G401 (cell line): ENCODE results near the gene AMT. TPM values are rescaled to one million over a fixed set of nuclear protein-coding genes. Genes with fewer than 3 reads are reported as not detected.

Source experiments
- DNase-seq: peaks from one replicate; pipeline ENCODE4 v3.0.0-alpha.2; 2015; ENCODE audit warnings: low spot score
- in situ Hi-C: cut with HindIII; loops from 2 replicates; pipeline ENCODE4 v1.10.0; 2016; ENCODE audit warnings: low sequenced_read_pairs, mixed read lengths
- total RNA-seq: library from RNA; depleted of rRNA; stranded (reverse); fragments of >200 nt; shearing (Covaris generic); gene quantifications from 2 replicates; pipeline ENCODE4 v1.2.3, GENCODE V29; 2014; rRNA removed

AMT gene, protein sequence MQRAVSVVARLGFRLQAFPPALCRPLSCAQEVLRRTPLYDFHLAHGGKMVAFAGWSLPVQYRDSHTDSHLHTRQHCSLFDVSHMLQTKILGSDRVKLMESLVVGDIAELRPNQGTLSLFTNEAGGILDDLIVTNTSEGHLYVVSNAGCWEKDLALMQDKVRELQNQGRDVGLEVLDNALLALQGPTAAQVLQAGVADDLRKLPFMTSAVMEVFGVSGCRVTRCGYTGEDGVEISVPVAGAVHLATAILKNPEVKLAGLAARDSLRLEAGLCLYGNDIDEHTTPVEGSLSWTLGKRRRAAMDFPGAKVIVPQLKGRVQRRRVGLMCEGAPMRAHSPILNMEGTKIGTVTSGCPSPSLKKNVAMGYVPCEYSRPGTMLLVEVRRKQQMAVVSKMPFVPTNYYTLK
- total RNA-seq = 0.14 and 0.55 TPM in 2 replicates

DNA sequence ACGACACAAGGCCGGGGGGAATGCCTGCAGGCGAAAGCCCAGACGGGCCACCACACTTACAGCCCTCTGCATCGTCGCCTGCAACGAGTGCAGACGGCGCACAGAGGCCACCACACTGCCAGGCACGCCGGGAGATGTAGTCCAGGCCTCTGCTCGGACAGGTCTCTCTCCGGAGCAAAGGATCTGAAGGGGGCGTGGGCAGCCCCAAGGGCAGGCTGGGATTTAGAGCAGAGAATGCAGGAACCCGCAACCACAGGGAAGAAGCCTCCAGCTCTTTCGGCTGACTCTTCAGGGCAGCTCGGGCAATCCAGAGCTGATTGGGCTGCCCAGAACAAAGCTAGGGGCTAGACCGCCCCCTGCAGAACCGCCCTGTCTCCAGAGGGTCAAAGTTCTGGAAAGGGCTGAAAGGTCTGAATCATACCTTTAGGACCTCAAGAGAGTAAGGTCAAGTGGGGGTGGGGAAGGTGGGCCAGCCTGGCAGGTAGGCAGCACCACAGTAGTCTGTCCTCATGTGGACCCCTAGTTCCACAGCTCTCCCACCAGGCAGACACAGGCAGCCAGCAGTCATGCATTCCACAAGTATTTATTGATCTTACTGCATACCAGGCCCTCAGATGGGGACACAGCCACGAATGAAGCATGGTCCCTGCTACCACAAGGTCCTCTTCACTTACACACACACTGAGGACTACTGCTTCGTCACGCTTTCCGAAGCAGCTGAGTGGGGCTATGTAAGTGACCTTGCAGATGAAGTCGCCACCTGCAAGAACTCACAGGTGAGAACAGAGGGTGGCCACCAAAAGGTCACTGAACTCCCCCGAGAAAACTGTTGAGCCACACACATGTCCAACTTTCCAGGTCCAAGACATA, at the start of gene AMT:
AMT (minus strand) TSS at position 95 of the 870 bp plus-strand sequence; CDS start at position 72, 23 bp downstream.
- in situ Hi-C loops = no loop called here
- DNase-seq = peak; percentile 82

GRCh38 chr3:49470714-49471420, 48.6 kb upstream of the AMT start:
- DNase-seq = no peak
- in situ Hi-C loops = no loop called here

- peak; percentile 95 for DNase-seq
- in situ Hi-C loops = no loop called here
Measured at GRCh38 chr3:49469936-49470713, 47.9 kb upstream of the AMT start, which contains the start of gene DAG1. TSS of gene DAG1 (plus strand) at chr3:49470267. CDS start at chr3:49510535, 40,268 bp downstream.

GRCh38 chr3:49469037-49469935, 47.0 kb upstream of the AMT start:
- peak; percentile 67 for DNase-seq
- in situ Hi-C loops = no loop called here

GRCh38 chr3:49466085-49466484, 43.8 kb upstream of the AMT start:
- no peak for DNase-seq
- in situ Hi-C loops = no loop called here

DNA sequence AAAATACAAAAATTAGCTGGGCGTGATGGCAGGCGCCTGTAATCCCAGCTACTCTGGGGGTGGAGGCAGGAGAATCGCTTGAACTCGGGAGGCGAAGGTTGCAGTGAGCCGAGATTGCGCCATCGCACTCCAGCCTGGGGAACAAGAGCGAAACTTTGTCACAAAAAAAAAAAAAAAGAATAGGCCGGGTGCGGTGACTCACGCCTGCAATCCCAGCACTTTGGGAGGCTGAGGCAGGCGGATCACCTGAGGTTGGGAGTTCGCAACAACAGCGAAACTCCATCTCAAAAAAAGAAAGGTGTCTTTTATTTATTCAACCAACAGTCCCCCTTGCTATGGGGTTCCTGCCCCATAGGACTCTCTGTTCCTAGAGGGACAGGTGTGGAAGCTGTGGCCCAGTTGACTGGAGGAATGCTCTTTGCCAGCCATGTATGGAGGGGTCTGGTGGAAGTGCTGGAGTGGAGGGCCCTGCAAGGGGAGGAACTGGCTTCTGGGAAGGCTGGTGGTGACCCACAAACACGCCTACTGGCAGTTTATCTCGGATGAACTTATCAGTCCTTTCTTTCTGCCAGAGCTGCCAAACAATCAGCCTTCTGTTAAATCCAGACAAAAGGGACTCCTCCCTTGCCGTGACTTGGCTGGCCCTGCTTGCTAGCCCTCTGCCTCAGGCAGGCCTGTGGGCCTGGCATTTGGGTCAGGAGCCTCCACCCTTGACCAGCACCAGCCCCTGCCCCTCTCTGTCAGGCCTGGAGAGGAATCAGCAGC, 43.2 kb upstream of the AMT start:
- no peak for DNase-seq

DNA sequence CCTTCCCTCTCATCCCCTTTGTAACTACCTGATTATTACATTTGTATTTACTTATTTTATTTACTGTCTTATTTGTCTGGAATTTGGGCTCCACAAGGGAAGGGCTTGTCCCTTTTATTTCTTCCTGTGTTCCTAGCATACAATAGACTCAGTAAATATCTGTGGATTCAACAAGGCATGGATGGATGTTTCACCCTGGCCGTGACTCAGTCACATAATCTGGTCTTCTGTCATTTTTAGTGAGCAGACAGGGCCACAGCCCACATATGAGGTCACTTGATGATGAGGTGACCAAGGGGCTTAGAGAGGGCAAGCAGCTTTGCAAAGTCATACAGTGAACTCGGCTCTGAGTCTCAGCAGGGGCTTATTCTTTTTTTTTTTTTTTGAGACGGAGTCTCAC, 39.9 kb upstream of the AMT start:
- in situ Hi-C loops = no loop called here
- DNase-seq = no peak

More for the DNA sequence above, 43.2 kb upstream of the AMT start:
- in situ Hi-C loops = no loop called here

DNA sequence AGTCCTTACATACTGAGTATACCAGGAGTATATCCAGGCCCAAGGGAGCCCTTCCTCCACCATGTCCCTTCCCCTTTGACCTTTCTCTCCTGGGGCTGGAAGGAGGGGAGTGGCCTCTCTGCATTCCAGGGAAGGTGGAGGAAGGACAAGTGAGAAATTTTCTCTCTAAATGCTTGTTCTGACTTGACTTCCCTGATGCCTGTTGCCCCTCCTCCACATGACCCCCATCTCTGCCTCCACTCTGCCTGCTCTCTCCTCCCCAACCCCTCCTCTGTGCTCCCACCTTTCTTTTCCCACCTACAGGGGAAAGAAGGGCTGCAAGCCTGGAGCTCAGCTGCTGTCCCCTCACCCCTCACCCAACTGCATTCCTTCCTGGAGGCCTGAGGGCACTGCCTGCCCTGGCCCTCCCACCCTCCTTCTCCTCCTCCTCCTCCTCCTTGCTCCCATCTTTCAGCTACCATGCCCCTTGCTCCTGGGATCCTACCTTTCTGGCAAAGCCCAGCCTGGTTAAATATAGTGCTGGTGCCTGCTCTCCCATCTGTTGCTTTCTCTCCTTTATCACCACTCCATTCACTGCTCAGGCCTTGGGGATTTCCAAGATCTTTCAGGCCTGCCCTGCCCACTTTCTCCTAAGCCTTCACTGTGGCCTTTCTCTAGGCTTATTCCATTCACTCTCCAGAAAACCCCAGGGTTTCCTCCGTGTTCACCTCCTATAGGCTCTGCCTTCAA, 39.3 kb upstream of the AMT start:
- DNase-seq = peak; percentile 31
- in situ Hi-C loops = no loop called here

DNA sequence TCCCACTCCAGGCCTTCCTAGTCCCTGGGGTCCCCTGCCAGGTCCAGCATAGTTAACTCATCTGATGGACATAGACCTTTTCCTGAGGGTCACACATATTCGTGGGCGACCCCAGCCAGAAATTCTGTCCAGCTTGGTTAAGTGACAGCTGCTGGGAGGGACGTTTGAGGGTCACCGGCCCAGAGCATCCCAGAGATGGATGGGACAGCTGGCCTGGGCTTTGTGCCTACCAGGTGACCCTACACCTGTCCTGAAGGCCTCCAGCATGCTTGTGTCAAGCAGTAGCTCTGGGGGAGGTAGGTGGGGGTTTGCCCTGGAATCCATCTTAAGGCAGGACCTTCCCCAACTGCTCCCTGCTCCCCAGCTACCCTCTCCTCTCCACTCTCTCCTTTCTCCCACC, 38.7 kb upstream of the AMT start:
- no peak for DNase-seq
- in situ Hi-C loops = no loop called here

DNA sequence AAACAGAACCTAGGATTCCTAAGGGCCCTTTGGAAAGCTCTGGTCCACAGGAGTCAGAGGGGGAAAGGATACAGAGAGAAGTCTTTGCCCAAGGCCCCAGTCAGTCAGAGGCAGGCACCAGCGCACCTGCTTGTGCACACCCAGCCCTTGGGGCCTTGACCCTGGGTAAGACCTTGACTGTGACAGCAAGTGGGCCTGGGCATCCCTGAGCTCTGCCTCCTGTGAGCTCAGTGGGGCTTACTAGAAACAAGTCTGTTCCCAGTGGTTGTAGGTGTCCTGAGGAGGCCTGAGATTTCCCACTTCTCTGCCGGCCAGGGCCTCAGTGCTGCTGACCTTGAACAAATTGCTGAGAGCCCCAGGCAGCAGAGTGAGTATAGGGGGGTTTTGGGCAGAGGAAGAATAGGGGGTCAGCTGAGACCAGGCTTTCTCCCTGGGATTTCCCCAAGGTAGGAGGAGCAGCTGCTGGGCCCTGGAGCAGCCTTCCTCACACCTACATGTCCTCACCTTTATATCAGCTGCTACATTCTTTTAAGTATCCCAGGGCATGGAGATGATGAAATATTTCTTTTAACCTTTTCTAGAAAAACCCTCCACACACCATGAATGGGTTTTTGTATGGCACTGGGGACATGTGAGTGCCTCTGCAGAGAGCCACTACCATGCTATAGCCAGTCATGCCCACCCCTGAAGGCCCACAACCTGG, 38.1 kb upstream of the AMT start:
- in situ Hi-C loops = no loop called here
- DNase-seq = no peak

DNA sequence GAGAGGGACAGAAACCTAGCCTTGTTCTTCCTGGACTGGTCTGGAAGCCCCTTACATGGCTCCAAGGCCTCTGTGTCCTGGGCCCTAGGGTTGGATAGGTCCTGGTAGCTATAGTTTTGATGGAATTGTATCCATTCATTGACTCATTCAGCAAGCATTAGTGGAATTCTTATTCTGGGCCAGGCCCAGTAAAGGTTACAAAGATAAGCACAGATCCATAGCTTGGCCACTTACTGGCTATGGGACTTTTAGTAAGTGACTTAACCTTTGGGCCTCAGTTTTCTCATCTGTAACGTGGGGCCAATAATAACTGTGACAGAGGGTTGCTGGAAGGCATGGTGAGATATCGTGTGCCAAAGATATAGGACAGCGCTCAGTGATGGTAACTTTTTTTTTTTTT, 34.2 kb upstream of the AMT start:
- in situ Hi-C loops = no loop called here

GRCh38 chr3:49454898-49455681, 32.8 kb upstream of the AMT start:
- no peak for DNase-seq

More for the DNA sequence above, 34.2 kb upstream of the AMT start:
- DNase-seq = no peak

DNA sequence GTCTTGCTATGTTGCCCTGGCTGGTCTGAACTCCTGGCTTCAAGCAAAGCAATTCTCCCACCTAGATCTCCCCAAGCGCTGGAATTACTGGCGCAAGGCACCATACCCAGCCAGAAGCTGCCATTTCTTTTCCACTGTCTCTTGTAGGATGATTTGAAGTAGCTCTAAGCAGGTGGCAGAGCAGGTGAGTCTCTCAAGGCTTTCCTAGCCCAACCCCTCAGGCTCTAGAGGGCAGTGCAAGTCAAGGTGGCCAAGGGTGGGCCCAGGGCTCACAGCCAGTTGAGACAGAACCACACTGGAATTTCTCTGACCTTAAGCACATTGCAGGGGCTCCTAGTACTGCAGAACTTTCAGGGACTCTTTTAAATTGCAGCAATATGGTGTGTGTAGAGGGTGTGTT, 32.2 kb upstream of the AMT start:
- in situ Hi-C loops = no loop called here
- DNase-seq = peak; percentile 46

More at GRCh38 chr3:49454898-49455681, 32.8 kb upstream of the AMT start:
- in situ Hi-C loops = no loop called here

- in situ Hi-C loops = no loop called here
- DNase-seq = no peak
Measured at GRCh38 chr3:49453621-49454020, 31.3 kb upstream of the AMT start.

GRCh38 chr3:49445391-49445790, 23.1 kb upstream of the AMT start:
- in situ Hi-C loops = no loop called here
- no peak for DNase-seq
